Measurements from ENCODE around the gene ZC2HC1C.

DNA sequence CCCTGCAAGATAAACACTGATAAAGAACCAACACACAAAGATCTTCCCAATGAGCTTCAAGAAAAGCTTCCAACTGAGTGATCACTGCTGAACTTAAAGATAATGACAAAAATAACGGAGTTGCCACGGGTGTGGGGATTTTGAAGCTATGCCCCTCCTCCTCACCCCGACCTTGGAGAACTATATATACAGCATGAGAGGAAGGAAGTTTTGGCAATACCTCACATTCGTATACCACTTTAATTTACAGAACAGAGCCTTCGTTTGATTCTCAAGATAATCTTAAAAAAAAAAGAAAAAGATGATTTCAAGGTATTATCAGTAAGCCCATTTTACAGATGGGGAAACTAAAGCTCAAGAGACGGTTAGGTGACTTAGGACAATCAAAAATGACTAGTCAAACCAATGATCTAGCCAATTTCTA, 56.7 kb downstream of the ZC2HC1C start:
- TF ChIP-seq EP300 (IDR thresholded peaks at IDR 0.05) (no peak), POLR2A (IDR thresholded peaks at IDR 0.05) (no peak)
- TF ChIP-seq, protein P1, sequence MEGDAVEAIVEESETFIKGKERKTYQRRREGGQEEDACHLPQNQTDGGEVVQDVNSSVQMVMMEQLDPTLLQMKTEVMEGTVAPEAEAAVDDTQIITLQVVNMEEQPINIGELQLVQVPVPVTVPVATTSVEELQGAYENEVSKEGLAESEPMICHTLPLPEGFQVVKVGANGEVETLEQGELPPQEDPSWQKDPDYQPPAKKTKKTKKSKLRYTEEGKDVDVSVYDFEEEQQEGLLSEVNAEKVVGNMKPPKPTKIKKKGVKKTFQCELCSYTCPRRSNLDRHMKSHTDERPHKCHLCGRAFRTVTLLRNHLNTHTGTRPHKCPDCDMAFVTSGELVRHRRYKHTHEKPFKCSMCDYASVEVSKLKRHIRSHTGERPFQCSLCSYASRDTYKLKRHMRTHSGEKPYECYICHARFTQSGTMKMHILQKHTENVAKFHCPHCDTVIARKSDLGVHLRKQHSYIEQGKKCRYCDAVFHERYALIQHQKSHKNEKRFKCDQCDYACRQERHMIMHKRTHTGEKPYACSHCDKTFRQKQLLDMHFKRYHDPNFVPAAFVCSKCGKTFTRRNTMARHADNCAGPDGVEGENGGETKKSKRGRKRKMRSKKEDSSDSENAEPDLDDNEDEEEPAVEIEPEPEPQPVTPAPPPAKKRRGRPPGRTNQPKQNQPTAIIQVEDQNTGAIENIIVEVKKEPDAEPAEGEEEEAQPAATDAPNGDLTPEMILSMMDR (IDR thresholded peaks at IDR 0.05), result no peak
